SKM-1 (cell line): ENCODE data around the gene PPP1R8.
"Not testable (repeated sequence)": the region's sequence is repeated elsewhere in the genome, so short reads cannot be mapped to it uniquely, and the experiment has no call there.

Source experiments
- DNase-seq: peaks from one replicate; lab custom pipeline; 2025; ENCODE audit not compliant: unreplicated experiment; lab: John Stamatoyannopoulos, UW

Gene PPP1R8

DNA sequence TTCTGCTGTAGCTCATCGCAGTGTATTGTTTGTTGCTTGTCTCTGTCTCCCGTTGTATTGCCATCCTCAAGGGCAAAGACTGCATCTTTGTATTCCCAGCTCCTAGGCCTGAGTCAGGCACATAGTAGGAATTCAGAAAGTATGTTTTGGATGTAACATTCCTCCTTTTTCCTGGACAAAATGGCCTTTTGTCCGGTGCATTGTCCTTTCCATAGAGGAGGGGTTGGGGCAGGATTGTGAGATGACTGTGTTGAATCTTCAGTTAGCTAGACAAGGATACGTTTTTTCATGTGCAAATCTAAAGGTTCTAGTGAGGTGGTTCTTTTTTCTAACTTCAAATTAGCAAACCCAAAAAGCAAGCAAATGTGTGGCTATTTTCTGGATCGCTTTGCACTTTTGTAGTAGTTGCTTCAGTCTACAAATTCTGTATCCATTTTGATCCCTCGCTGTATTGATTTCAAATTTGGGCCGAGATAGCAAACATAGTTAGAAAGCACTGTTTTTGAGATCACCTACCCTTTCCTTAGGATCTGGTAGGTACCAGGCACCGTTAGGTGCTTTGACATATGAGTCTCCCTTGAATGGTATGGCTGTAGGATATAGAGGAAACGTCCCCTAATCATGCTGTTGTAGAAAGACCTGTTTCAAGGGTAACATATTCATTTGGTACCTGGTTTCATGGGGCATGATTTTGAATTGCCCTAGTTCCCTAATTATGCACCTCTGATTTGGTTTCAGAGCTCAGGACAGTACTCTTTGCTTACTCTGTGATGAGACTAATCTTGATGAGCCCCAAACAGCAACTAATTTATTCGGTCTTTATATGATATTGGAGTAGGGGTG is 1.2 kb downstream of the PPP1R8 start:
- no peak for DNase-seq

DNA sequence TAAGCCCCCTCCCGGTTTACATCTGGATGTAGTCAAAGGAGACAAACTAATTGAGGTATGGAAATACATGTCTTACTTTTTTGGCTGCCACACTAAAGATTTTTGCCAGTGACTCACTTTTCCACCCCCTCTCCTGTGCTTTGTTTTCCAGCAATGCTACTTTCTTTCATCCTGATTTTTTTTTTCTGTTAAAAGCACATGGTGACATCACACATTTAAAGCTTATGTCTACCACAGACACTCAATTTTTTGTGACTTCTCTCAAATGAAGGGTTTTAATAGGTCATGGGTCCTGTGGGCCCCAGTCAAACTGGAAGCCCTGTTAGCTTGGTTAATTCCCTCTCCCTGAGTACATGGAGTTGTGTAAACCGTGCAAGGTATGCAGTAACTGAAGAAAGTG is 2.2 kb downstream of the PPP1R8 start:
- DNase-seq = no peak

DNA sequence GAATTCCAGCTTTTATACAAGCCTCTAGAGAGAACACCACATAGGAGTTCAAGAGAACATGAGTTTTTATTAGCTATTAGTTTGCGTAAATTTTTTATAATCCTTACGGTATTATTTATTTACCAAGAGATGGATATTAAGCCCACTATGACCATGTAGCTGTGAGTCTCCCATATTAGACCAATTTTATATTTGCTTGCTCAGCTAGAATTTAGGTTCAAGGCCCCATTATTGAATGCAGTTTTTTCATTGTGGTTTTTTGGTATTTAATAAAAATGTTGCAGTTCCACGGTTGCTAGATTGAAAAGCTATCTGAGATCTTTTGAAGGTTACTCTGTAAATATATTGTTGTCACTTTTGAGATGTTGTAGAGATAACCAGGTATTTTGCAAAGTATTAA is 2.9 kb downstream of the PPP1R8 start:
- DNase-seq = no peak

DNA sequence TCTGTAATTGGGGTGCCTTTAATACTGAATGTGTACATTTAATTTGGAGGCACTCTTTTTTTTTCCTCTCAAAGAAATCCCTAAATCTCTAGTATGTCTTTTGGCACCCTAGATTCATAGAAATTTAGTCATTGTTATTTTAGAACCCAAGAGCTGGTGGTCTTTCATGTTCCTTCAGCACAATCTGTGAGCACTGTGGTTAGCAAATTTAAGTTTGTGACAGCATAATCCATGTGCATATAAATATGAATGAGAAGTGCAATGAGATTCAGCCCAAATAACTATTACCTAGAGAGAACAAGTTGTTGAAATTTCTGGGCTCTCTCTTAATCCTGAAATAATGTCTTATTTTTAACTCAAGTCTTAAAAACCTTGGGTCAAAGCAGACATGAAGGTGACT is 4.5 kb downstream of the PPP1R8 start:
- no peak for DNase-seq

DNA sequence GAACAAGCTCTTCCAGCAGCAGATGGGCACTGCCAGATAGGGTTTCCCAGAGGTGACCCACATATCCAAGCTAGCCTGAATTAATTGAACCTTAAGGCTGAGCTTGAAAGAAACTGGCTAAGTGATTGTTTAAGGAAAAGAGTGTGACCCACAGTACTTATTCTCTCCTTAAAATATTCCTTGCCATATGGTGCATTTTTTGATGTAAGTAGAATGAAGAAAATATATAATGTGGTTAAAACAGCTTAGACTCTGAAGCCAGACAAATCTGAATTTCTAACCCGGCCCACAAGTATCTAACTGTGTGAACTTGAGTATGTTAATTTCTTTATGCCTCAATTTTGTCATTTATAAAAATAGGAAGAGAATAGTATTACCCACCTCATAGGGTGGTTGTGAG is 4.9 kb downstream of the PPP1R8 start:
- DNase-seq = no peak

DNA sequence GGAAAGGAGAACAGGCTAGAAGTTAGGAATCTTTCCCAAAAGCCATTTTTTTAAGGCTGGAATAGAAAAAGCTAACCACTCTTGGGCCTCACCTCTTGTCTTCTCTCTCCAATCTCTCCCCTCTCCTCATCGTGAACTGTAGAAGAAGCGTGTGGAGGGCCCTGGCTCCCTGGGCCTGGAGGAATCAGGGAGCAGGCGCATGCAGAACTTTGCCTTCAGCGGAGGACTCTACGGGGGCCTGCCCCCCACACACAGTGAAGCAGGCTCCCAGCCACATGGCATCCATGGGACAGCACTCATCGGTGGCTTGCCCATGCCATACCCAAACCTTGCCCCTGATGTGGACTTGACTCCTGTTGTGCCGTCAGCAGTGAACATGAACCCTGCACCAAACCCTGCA is 19.4 kb downstream of the PPP1R8 start:
- no peak for DNase-seq

DNA sequence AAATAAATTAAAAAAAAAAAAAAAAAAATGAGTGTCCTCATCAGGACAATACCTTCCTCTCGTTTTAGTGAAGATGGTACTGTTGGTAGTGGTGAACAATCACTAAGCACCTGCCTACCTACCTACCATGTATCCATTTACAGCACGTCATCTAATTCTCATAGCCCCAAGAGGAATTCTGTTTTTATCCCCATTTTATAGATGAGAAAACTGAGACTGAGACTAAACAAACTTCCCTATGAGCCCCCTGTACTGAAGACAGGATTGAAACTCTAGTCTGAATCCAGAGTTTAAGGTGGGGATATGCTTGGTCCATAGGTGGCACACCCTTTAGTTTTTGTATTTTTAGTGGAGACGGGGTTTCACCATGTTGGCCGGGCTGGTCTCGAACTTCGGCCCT is 24.5 kb downstream of the PPP1R8 start:
- DNase-seq = no peak

DNA sequence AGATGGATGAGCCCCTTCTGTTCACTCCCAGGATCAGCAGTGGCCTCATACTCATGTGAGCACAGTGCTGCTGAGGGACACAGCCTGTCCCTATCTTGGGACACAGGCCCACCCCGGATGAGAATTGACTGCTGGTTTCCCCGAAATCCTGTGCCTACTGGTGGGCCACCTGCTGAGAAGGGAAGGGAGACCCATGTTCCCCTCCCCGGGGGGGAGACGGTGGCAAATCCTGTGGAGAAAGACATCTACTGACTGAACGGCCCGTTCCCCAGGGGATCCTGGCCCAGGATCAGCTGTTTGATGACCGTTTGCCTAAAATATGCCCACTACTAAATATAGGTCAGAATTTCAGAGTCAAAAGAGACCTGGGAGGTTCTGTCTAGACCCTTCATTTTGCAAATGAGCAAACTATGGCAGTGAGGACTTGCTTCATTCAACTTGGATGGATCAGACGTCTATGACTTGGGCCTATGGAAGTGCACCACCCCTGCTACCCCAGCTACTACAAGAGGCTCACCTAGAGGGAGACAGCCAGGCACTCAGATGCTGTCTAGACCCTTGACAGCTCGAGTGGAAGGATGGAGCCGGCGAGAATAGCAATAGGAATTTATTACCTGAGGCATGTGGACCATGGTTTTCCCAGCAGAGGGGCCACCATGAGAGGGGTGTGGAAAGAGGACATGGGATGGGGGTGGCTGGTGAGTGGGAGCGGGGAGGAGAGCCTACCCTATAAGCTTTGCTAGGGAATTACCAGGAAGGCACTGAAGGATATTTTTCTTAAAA is 26.2 kb downstream of the PPP1R8 start:
- no peak for DNase-seq

DNA sequence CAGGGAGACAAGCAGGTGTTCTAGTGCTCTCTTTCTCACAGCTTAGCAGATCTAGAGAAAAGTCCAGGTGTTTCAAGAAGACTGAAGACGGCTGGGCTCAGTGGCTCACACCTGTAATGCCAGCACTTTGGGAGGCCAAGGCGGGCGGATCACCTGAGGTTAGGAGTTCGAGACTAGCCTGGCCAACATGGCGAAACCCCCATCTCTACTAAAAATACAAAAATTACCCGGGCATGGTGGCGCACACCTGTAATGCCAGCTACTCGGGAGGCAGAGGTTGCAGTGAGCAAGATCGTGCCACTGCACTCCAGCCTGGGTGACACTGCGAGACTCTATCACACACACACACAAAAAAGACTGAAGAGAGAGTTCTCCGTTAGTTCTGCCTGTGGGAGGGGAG is 27.0 kb downstream of the PPP1R8 start:
- DNase-seq = not testable (repeated sequence)

DNA sequence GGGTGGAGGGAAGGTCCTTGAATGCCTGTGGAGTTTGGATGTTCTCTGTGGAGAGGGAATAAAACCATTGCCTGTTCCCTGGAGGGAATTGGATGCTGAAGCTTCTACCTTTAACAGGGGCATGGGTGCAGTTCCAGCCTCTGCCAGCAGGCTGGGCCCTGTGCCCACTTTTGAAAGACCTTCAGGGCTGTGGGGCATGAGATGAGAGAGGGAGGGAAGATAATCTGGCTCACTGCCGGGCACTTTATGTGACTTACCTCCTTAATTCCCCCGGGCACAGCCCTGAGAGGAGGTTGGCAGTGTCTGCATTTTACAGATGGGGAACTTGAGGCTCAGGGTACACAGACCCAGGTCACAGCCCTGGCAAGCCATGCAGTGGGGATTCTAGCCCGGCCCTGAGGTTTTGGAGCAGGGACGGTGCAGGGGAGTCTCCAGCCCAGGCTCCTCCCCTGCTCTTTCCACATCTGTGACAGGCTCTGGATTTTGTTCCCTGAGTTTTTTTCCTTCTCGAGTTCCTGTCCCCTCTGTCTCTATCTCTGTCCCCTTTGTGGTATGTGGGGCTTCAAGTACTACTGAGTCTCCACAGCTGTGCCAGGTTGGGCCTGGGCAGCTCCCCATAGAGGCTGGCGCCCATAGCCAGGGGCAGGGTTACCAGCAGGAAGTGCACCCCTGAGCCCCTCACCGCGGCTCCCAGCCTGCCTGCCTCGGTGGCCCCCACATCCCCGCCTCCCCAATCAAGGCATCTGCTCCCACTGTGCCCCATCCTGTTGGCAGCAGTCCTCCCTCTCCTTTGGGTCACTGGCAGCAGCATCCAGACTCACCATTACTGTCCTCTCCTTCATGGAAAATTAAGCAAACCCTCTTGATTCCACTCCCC is 27.7 kb downstream of the PPP1R8 start:
- DNase-seq = peak; percentile 54

DNA sequence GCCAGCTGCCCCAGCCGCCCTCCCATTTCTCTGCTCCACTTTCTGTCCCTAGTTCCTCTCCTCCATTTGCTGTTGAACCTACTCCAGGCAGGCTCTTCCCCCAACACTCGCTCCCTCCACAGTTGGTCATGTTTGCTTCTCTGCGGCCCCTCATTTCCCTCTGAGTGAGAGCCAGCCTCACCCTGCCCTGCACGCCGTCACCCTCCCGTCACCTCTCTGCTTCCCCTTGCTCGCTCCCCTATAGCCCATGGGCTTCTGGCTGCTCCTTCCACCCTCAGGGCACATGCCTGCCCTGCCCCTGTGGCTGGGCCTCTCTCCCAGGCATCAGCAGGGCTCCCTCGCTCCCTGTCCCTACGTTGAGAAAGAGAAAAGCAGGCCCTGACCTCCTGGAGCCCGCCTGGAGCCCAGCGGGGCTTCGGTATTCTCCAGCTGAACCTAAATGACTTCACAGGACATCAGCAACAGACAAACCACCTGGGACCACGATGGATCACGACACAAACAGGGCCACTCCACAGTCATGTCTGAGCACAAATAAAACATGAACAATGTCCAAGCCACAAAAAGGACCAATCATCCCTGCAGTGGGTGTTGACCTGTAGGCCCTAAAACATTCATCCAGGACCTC is 28.5 kb downstream of the PPP1R8 start:
- DNase-seq = no peak

DNA sequence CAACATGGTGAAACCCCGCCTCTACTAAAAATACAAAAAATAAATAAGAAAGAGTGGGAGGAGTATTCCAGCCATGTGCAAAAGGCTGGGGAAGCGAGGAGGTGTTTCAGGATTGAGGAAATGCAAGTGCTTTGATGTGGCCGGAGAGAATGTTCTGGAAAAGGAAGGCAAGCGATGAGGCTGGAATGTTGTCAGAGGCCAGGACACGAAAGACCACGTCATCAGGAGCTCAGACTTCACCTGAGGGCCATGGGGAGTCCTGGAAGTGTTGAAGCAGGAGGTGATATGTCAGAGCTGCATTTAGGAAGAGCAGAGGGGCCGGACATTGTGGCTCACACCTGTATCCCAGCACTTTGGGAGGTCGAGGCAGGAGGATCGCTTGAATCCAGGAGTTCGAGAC is 30.9 kb downstream of the PPP1R8 start:
- DNase-seq = no peak

DNA sequence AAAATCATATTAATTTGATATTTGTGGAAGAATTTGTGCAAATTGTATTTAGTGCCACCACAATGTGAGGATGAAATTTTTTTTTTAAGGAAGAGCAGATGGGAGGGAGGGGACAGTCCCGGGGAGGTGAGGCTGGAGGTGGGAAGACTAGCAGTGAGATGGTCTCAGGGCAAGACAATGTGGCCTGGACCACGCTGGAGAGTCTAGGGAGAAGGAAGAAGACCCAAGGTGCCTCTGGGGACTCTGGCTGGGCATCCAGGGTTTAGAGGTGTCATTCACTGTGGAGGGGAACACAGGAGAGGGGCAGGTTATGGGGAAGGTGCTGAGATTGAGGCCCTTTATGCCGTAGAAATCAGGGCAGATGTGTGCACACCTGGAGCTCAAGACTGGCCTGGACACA is 31.4 kb downstream of the PPP1R8 start:
- no peak for DNase-seq

DNA sequence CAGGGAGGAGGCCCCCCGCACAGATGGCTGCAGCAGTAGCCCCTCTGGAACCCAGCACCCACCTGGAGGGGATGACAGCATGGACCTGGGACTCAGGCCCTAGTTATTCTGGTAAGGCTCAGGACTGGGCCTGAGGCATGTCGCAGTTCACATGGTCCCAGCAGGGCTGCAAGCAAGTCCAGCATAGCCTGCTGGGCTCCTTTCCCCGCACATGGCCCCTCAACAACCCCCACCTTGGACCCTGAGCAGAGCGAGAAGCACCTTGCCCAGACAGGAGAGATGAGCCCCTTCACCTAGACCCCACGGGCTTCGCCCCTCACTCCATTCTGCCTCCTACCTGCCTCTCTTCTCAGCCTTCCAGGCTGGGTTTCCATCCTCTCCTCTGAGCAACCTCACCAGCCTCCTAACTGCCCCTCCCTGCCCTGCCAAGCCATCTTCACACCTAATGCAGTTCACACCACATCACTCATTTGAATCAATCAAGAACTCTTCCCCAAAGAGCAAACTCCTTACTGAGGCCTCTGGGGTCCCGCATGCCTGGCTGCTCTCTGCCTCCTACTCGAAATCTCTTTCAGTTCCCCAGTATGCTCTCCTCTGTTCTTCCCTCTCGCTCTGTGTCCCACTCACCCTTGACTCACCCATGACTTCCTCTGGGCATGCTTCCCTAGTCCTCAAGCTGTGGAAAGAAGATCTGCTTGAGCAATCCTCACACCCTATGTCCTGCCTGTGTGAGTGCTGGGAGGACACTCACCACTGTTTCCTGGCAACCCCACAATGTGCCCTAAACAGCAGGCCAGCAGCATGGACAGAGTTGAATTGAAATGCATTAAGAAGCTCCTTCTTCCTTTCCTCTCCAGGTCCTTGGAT is 32.3 kb downstream of the PPP1R8 start:
- peak; percentile 87 for DNase-seq

DNA sequence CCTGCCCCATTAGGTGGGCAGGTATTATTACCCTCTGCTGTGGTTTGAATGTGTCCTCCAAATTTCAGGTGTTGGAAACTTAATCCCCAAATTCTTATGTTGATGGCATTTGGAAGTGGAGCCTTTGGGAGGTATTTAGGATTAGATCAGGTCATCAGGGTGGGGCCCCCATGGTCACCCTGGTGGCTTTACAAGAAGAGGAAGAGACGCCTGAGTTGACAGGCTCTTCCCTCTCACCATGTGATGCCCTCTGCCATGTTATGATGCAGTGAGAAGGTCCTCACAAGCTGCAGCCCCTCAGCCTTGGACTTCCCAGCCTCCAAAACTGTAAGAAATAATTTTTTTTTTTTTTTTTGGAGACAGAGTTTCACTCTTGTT is 32.9 kb downstream of the PPP1R8 start:
- no peak for DNase-seq

DNA sequence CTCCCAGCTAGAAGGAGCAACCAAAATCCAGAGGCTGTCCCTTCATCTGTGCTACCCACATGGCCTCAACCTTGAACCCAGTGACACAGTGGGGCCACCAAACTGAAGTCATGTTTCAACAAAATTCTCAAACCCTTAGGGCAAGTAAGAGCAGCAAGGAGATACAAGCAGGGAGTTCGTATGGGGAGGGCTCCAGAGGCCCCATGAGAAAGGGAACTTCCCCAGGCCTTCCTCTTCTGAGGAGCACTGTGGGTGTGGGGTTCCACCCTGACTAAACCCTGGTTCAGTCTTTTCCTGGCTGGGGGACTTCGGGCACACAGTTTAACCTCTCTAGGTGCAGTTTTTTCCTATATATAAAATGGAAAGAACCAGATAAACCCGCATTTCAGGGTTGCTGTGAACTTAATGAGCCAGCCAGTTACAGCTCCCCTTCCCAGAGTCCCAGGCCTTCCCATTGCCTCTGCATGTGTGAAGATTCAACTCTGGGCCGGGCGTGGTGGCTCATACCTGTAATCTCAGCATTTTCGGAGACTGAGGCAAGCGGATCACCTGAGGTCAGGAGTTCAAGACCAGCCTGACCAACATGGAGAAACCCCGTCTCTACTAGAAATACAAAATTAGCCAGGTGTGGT is 33.8 kb downstream of the PPP1R8 start:
- peak; percentile 84 for DNase-seq

DNA sequence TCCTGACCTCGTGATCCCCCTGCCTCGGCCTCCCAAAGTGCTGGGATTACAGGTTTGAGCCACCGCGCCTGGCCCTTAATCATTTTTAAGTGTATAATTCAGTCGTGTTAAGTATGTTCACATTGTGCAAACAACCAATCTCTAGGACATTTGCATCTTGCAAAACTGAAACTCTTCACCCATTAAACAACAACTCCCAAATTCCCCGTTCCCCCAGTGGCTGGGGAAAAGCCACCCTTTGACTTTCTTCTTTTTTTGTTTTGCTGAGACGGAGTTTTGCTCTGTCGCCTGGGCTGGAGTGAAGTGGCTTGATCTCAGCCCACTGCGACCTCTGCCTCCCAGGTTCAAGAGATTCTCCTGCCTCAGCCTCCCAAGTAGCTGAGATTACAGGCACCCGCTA is 35.2 kb downstream of the PPP1R8 start:
- DNase-seq = no peak

DNA sequence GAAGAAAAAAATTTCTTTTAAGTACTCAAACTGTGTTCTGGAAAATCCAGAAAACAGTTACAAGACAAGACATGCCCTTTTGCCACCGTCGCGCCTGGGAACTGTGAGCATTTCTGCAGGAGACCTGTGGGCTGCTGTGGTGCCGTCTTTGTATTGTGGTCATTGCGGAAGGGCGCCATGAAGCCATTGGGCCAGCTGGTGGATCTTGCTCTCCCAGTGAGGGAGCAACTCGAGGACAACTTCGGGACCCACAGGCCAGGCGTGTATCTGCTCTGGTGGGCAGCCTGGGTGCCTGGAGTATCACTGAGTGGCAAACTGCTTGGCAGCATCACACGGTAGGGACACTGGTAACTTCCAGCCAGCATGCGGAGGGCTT is 38.0 kb downstream of the PPP1R8 start:
- no peak for DNase-seq

DNA sequence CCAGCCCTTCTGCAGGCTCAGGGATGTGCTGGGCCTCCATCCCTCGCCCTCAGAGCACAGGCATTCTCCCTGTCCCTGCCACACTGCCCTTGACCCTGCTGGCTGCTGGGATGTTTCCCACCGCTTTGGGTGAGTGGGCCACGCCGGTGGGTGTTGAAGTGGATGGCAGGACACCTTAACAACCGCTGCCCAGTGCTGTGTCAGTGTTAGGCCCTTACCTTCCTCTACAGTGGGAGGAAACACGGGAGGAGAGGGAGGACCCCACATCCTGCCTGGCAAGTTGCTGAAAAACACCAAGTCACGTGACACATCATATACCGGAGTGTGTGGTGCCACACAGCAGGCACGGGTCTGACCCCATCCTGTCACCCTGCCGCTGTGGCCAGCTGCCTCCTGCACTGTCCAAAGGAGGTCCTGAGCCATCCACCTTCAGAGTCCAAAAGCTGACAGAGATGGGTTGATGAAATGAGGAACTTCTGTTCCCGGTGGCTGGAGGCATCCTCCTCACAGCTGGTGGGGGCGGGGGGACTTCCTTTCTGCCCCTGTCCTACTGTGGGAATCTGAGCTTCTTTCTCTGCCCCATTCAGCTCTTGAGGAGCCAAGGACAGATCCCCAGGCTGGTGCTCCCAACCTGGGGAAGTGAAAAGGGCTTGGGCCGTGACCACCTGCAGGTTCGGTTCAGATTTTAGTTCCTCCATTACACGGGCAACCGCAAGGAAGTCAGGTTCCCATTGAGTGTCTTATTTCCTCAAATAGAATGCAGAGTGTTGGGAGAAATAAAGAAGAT is 38.5 kb downstream of the PPP1R8 start:
- peak; percentile 71 for DNase-seq
